NCI-H1092 (cell line): ENCODE data around the gene ARL9.
"Not testable (repeated sequence)": the region's sequence is repeated elsewhere in the genome, so short reads cannot be mapped to it uniquely, and the experiment has no call there.

Experiments used
- DNase-seq: peaks from one replicate; lab custom pipeline; 2025; lab: John Stamatoyannopoulos, UW

ARL9 gene, protein sequence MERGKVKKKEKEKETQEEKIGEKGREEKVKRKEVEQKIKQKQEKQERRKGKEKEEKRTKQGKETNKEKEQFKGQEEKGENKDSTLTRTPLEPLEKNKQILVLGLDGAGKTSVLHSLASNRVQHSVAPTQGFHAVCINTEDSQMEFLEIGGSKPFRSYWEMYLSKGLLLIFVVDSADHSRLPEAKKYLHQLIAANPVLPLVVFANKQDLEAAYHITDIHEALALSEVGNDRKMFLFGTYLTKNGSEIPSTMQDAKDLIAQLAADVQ

GRCh38 chr4:56505269-56506130, at the start of gene ARL9:
ARL9 (plus strand) TSS chr4:56505791; CDS start chr4:56505863, 72 bp downstream.
- peak; percentile 26 for DNase-seq

GRCh38 chr4:56460085-56460484, 45.5 kb upstream of the ARL9 start:
- DNase-seq = no peak

DNA sequence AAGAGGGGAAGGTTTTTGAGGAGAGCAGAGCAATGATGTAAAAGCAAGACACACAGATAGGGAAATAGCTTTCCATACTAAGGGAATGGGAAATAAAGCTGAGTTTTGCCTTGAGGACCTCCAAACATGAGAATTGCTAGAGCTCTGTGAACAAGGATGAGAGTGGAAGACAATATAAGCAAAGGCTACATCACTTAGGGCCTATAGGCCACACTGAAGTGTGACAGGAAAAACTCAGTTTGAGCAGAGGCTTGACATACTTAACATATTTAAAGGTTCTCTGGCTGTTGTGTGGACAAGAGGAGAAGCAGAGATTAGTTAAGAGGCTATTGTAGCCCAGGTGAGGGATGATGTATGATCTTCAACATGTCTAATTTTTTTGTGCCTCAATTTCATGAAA, 43.4 kb upstream of the ARL9 start:
- DNase-seq = no peak

GRCh38 chr4:56463711-56464110, 41.9 kb upstream of the ARL9 start:
- no peak for DNase-seq

DNA sequence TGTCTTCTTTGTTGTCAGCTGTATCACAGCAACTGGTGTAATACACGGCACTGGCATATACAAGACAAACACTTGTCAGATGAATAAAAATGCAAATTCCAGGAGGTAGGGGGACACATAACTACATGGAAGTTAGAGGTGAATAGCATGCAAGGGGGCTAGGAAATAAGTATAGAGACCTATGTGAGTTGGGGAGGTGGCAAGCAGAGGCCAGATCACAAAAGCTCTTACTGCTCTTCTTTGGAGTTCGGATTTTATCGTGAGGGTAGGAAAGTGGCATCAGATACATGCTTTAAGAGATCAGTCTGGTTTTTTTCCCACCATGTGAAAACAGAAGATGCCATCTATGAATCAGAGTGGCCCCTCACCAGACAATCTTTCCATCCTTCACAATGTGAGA, 41.0 kb upstream of the ARL9 start:
- DNase-seq = no peak

DNA sequence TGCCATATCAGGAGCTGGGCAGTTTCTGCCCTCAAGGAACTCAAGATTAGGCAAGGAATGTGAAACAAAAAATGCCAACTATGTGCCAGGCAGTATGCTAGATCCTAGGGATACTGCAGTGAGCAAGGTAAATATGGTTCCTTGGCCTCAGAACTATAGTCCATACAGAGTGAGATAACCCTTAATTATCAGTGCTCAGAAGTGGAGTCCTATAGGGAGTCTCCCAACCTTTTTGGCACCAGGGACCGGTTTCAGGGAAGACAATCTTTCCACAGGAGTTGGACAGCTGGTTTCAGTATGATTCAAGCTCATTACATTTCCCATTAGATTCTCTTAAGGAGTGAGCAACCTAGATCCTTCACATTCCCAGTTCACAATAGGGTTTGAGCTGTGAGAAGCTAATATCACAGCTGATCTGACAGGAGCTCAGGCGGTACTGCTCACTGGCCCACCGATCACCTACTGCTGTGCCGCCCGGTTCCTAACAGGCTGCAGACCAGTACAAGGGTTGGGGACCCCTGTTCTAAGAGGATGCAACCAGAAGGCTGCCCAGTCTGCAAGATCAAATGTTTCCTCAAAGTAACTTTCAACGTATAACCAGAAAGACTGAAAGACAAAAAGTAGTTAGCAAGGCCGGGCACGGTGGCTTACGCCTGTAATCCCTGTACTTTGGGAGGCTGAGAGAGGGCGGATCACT, 39.8 kb upstream of the ARL9 start:
- no peak for DNase-seq

DNA sequence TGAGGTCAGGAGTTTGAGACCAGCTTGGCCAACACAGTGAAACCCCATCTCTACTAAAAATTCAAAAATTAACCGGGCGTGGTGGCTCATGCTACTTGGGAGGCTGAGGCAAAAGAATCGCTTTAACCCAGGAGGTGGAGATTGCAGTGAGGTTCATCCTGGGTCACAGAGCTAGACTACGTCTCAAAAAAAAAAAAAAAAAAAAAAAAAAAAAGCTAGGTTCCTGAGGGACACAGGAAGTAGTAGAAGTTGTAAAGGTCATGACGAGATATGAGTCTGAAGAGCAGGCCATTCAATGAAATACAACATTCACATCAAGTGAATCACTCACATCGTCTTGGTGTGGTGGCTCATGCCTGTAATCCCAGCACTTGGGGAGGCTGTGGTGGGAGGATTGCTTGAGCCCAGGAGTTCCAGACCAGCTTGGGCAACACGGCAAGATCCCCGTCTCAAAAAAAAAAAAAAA, 39.3 kb upstream of the ARL9 start:
- DNase-seq = not testable (repeated sequence)

DNA sequence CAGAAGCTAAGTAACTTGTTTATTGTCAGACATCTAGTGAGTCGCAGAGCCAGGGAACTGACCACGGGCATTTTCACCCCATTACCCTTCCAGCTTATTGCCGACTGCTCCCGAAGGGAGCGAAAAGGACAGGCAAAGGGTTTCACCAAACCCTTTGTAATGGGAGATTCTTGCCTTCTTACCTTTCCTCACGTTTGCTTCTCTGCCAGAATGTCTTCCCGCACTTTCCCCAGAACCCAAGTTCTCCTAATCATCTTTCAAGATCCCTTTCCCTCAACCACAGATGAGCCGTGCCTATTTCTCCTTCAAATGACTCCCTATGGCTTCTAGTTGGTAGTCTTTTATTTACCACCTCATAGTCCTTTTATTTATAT, 38.7 kb upstream of the ARL9 start:
- DNase-seq = no peak

GRCh38 chr4:56467284-56468096, 38.1 kb upstream of the ARL9 start, which contains the start of gene SRP72:
SRP72 (plus strand) TSS chr4:56467617; CDS start chr4:56467636, 19 bp downstream.
- DNase-seq = peak; percentile 74

GRCh38 chr4:56468097-56468422, 37.5 kb upstream of the ARL9 start:
- no peak for DNase-seq

DNA sequence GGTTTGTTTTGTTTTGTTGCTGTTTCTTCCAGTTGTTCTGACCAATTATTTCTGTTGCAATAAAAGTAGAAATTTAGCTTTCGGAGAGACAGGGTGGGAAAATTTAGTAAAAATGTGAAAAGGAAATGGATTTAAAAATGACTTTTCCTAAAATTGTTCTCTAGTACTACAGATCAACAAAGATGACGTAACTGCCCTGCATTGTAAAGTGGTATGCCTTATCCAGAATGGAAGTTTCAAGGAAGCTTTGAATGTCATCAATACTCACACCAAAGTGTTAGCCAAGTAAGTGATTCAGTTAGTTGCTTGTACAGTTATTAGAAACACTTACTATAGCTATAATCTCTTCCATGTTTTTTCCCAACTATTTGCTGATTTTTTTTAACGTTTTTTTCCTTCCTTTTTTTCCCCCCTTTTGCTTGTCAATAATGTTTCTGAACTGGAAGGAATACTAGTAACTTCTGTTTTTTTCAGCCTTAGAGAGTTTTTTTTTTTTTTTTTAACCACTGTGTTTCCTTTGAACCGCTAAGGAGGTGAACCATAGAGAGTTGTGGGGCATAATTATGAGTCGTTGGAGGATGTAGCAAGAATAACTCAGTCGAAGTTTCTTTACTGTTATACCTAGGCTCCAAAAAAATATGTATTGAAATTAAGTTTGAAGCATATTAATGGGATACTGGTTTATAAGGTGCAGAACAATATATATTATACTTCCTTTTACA, 35.9 kb upstream of the ARL9 start:
- no peak for DNase-seq

- no peak for DNase-seq
Measured at GRCh38 chr4:56475917-56476316, 29.7 kb upstream of the ARL9 start.

DNA sequence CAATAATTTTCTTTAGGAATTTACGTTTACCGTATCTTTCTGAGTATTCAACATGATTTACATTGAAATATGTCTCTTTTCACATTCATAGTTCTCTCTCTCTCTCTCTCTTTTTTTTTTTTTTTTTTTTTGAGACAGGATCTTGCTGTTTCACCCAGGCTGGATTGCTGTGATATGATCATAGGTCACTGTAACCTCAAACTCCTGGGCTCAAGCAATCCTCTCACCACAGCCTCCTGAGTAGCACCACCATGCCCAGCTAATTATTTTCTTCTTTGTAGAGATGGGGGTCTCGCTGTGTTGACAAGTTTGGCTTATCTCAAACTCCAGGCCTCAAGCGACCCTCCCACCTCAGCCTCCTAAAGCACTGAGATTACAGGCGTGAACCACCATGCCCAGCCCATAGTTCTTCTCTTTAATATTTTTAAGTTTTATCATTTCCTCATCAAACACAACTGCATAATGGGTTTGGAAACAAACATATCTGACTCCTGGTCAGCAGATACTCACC, 28.3 kb upstream of the ARL9 start:
- no peak for DNase-seq

GRCh38 chr4:56480691-56481090, 24.9 kb upstream of the ARL9 start:
- no peak for DNase-seq

DNA sequence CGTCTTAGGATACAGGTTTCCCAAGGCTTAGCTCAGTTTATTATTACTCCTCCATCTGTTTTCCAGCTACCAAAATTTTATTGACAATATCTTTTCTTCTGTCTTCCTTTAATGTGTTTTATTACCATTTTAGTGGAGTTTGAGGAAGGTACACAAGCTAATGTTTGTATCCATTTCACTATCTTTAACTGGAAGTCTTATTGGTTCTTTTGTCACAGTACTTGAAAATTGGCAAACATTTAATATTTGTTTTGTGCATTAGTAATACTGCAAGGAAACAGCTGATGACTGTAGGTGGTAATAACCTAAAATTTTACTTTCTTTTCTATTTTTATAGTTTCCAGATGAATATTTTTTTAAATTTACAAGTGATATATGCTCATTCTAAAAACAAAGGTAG, 9.3 kb upstream of the ARL9 start:
- DNase-seq = no peak

- no peak for DNase-seq
Measured at GRCh38 chr4:56511098-56511497, 5.5 kb downstream of the ARL9 start.

- DNase-seq = no peak
Measured at GRCh38 chr4:56512166-56512565, 6.6 kb downstream of the ARL9 start.

- DNase-seq = no peak
Measured at GRCh38 chr4:56513517-56513916, 7.9 kb downstream of the ARL9 start.

- peak; percentile 48 for DNase-seq
Measured at GRCh38 chr4:56530269-56531148, 24.9 kb downstream of the ARL9 start.

GRCh38 chr4:56531149-56531770, 25.7 kb downstream of the ARL9 start:
- DNase-seq = no peak
